DMS53 (cell line): ENCODE results near the gene ERICH3.

Experiments
- DNase-seq: peaks from one replicate; lab custom pipeline; 2025; lab: John Stamatoyannopoulos, UW

Gene ERICH3, protein sequence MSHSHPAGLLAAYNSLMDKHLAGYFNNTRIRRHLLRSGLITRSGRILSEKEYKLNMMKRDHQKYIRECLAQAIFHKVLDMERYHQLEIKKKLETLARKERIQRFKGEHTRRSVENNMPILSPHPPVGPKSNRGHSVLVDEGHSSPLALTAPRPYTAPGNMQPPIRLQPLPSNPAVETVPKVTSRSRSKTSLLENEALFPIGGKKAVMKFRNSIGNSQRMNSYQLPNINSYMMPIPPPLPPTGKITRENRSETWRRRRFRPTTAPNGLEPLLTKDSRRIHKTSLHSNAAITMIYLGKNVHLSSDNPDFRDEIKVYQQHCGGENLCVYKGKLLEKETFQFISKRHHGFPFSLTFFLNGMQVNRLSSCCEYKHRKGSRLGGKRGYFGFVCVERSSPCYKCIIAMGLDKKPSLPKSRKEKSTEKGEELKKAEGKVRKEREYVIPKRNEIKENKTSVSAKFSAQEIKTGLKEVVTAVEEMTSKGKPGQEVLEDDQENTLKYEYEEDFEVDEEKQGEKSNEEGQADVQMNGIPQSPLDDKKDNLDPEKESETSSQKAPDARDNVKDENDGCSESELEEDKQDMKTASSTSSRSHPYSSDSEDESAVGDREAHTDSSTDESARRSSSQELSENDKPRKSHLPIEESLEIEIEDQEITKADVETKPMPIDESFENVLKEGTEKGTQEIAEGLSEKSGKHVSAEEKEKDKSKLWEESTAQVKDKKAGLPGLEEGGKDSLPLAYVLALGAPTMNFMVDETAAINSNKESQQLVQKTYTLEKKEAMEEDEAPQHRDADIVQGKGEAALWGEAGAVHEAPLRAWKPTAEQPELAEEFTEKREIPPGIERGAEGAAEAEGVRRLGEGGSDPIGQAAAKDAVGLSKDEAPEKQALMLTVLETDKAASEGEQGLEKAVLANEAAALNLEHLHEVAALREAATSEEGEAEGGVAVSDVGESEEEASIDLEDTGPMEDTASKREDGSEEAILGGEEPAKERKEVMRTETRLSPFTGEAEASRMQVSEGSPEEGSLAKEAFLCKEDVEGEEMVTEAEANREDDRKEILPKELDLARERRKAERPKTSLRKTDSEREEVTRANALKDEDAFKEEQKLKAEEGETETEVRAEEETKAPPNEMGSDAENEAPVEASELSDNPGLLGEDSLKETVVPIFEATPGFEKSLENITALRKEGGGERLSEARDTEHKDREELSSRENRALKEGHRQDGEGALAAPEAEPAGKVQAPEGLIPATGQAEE (N-terminal part only)

DNA sequence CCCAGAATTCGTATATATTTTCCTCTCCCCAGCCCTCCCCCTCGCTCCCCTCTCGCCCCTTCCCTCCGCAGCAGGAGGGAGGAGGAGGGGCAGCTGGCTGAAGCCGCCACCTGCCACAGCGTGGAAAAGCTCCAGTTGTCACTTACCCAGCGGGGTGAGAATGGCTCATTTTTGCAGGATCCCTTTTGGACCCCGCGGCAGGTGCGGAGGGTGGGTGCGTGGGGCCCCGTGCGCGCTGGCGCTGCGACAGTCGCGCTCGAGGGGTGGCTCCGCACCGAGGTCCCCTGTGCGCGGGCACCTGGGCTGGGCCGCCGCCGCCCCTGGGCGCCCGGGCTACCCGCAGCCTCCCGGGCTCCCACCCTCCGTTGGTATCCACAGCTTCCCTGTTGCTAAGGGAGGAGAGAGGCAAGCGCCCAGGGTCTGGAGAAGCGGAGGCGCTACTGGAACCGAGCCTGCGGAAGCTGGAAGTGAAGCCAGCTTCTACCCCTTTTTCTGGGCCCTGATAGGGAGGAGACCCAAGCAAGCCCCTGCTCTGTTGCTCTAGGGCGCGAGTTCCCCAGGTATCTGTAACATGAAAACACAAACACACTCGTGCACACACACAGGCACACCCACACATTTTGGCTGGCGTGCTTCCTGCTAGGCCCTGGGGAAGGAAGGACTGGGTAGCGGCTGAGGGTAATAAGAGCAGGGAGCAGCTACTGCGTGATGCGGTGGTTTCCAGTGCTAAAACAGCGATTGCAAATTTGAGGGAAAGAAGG is at the start of gene ERICH3:
Gene ERICH3, minus strand, starts transcription at position 442 of the 761 bp plus-strand sequence. Its CDS starts 273 bp downstream, at position 169.
- peak; percentile 81 for DNase-seq

DNA sequence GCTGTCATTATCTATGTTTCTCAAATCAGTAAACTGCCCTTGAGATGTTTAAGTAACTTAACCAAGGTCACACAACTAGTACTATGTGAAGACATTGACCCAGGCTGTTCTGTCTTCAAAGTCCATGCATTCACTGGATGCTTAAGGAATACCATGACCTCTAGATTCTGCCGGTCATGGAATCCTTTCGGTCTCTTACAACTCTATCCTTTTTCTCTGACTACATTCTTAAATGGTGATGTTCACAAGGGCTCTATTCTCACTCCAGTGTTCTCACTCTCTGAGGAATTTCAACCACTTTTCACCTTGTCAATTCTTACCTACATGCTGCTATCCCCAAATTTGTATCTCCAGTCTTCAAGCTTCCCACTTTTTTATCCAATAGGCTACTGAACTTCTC is 44.0 kb upstream of the ERICH3 start:
- DNase-seq = no peak

DNA sequence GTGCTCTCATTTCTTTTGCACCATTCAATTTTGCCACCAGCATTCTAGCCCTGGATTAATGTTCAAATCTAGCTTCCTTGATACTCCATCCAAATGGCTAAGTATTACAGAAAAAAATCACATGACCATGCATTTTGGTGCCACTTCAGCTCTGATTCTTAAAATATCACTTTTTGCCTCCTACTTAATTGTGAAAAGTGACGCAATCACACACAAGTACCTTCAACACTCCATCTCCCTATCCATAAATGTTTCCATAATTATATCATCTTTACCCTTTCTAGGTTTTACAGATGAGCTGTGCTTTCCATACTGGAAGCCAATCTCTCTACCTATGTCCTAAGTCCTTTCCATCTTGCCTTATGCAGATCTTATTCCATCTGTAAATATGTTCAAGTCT is 43.2 kb upstream of the ERICH3 start:
- DNase-seq = no peak

DNA sequence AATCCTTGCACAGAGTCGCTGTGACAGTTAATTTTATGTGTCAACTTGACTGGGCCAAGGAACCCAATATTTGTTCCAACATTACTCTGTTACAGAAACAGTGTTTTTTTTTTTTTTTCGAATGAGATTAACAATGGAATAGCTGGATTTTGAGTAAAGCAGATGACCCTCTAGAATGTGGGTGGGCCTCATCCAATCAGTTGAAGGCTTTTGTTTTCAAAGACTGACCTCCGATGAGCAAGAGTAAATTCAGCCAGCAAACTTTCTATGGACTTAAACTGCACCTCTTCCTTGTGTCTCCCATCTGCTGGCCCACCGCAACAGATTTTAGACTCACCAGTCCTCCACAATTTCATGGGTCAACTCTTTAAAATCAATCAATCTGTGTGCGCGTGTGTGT is 42.2 kb upstream of the ERICH3 start:
- DNase-seq = no peak

DNA sequence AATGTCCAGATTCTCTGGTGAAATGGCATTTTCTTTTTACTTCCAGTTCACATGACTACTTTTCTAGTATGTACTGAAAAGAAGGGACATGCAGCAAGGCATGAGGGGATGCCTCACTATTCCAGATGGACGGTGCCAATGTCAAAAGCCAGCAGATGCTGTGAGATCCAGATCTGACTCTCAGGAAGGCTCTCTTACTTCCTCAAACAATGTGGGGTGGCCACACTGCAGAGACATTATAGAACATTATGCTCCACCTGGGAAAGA is 41.6 kb upstream of the ERICH3 start:
- DNase-seq = no peak

DNA sequence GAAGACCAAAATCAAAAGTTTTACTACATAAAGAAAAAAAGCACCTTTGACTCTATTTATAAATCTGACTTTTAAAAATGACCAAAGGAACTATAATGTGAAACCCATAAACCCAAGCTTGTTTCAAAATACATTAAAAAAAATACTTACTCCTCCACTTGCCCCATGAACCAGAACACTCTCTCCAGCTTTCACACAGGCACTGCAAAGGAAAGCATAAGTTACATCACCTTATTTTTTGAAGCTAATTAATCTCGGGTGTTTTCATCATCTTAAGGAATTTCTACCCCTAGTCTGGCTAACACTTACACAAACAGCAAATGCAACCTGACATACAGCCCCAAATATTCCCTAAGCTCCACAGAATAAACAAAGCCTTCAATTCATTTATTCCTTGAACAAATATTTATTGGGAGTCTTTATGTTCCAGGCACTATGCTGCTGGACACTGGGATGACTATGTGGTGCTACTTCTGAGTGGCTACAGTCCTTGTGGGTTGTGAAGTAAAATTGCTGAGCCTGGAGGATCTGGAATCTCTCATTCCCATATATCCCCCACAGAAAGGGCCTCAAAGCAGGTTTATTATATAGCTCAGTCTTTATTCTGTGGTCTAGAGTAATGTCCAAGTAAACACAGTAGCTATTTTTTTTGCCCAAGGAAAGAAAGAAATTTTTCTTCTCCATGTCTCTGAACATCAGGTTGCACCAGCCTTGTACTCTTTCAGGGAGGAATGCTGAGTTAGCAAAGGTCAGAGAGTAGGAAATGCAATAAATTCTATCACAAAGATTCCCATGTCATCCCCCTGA is 41.0 kb upstream of the ERICH3 start:
- no peak for DNase-seq

DNA sequence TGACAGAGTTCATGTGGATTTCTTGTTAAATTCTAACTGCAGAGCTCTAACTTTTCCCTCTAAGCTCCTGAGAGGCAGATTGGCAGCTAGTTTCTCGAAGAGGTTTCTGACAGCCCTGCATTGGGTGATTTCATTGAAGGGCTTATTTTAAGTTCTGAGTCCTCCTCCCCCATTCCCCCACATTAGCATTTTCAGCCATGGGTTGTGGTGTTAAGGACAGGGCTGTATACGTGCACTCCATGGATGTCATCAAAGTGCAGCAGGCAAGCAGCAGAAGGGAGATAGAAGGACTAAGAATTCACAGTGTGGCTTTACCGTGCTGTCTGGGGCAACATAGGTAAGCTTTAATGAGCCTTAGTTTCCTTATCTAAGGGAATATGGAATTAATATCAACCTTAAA is 40.3 kb upstream of the ERICH3 start:
- no peak for DNase-seq

DNA sequence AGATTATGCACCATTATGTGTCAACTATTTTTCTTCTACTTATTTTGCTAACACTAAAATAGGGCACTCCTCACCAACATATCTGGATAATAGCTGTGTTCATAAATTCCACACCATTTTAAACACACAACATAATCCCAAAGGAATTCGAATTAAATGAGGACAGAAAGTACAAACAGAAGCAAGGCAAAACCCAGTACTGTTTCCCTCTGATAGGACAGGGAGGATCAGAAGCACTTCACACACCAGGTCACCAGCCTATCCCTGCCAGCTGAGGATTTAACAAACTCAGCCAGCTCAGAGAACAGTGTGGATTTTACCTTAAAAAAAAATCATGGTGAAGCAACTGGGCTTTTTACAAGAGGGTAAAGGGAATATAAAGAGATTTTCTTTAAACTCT is 39.3 kb upstream of the ERICH3 start:
- DNase-seq = no peak

DNA sequence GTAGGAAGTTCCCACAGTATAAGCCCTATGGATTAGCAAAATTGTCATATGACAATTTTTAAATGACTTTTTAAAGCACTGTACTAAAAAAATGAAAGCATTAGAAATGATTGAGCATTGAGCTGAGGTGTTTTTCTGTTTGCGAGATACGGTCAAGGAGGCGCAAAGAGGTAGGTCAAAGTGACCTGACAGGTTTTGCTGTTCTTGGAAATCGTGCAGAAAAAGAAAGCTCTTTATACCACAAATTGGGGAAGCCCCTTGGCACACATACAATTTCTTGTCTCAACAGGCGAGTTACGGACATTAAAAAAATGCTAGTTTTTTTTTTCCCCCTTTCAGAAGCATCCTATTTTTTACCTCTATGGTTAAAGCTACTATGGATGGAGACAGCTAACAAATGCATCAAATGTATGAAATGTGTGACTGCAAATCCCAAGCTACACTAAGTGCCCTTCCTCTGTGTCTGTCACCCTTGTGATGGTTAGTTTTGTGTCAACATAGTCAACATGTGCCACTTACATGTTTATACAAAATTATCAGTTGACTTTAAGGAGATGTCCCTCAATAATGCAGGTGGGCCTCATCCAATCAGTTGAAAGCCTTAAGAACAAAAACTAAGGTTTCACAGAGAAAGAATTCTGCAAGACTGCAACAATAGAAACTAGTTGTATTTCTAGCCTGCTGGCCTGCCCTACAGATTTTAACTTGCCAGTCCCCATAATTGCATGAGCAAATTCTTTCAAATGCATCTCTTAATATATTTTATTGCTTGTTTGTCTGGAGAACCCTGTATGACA is 30.0 kb upstream of the ERICH3 start:
- DNase-seq = no peak

DNA sequence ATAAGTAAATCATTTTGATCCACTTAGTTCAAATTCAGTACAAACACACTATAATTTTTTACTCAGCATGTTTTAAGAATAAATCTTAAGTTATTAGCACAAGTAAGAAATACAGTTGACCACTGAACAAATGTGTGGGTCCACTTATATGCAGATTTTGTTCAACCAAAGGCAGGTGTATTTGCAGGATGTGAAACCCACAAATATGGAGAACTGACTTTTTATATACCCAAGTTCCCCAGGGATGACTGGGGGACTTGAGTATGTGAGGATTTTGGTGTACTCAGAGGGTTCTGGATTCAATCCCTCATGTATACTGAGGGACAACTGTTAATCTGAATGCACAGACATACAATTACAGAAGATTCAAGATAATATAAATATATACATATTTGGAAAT is 25.7 kb upstream of the ERICH3 start:
- DNase-seq = no peak

DNA sequence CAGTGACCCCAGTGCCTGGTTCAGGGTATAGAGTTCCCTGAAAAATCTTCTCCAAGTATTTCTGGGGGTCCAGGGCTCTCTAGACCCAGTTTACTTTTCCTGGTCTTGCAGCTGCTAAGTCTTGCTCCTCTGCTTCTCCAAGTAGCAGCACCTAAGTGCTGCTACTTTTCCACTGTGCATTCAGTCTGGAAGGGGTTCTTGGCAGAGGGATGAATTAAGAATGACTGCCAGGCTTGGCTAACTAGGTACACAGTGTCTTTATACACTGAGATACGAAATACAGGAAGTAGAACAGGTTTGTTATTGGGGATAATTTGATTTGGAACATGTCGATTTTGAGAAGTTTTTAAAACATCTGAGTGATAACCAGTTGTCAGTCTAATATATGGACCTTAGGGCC is 24.2 kb upstream of the ERICH3 start:
- no peak for DNase-seq

DNA sequence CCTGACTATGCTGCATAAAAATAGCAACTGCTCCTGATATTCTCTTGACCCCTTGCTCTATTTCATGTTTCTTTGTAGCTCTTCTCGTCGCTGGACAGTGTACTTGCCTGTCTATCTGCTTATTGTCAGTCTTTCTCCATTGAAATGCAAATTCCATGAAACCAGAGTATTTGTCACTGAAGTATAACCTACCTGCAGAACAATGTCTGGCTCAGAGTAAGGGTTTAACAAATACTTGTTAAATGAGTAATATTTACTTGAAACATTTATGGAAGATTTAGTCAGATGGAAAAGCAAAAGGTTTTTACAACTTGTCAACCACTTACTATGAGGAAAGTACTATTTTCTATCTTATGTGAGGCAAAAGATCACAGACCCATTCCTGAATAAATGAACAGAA is 19.9 kb upstream of the ERICH3 start:
- peak; percentile 82 for DNase-seq

DNA sequence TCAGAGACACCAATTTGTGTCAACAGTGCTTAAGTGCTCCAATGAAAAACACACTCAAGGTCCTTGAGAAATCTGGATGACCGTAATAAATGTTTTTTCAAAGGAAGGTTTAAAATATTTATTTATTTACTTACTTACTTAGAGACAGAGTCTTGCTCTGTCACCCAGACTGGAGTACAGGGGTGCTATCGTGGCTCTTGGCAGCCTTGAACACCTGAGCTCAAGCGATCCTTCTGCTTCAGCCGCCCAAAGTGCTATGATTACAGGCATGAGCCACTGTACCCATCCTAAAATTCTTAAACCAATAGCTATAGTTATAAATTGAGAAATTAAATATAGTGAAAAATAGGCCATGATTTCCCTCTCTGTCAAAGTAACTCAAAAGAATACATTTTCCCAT is 17.3 kb upstream of the ERICH3 start:
- peak; percentile 51 for DNase-seq

DNA sequence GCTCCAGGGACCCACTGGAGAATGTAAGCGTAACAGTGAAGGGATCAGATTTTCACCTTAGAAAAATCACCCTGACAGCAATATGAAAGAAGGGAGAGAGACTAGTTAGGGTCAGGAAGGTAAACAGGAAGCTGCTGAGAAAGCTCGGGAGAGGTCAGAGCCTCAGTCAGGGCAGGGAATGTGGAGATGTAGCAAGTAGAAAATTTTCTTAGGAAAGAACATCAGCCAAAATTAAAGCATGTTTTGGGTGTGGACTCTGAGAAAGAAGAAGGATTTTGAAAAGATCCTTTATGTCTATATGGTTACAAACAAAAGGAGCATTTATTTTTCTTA is 16.7 kb upstream of the ERICH3 start:
- DNase-seq = peak; percentile 75

DNA sequence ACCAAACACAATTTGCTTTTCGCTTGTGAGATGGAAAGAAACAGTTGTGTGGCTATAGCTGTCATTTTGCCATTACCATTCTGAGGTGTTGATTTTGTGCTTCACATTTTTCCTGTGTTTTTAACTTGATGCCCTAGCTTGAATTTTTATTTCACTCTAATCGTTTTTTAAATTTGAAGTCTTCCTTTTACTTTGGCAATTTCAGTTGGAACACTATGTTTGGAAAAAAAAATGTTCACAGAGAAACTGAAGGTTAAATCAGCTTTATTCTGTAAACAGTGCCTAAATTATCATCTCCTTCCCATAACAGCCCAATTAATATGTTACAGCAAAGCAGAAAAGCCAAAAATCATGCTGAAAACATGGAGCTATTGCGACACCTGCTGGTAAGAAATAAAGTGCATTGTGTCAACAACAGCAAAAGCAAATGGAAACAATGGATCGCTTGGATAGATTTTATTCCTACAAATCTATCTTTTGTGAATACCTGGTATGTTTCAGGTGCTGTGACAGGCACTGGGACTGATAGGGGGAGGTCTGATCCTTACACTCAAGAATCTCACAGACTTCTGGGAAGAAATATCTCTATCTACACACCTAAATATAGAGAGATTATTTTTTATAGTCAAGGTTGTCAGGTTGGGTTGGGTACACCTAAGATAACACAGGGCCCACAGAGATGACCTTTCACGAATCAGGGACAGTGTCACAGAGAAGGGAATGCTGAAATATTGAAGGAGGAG is 16.2 kb upstream of the ERICH3 start:
- peak; percentile 82 for DNase-seq

DNA sequence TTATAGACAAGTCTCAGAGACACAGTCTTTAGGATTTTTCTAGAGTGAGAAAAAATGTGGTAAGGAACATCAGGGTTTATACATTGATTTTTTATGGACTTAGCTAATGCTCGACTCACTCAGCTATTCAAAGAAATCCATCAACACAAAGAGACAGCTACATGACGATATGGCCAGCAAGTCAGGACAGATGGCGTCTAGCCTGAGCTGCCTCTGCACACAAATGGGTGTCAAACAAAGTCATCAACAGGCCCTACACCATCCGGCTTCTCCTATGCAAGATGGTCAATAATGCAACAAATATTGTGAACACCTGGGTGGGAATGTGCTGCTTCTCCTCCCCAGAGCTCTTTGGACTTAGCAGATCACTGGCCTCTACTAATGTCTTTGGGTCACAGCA is 13.3 kb upstream of the ERICH3 start:
- no peak for DNase-seq

DNA sequence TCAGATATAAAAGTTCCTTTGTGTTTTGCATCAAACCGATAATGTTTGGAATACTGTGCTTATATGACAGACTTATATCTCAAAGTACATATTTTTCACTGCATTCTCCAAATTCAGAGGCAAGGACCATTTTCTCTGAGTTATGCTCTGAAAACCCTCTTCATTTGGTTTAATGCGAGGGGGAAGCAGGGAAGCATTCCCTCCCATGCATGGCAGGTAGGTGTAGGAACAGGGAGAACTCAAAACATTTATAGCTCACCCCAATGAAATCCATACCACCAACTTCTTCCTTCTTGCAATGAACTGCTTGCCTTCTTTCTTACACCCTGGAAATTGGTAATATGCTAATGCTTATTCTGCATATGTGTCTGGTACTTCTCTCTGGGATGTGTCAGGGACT is 10.7 kb upstream of the ERICH3 start:
- DNase-seq = no peak

DNA sequence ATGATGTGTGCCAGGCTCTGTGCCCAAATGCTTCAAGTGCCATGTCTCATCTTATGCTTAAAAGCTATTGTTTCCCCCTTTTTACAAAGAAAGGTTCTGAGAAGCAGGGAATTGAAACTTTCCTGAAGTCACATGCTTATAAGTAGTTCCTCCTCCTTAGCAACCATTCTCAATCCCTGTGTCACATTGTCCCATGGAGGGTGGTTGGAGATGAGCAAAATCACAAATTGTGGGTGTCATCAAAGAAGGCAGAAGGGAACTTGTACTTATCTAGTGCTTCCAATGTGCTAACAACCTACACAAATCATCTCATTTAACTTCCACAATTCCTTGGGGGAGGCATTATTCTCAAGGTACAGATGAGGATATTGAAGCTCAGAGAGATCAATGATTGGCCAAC is 10.1 kb upstream of the ERICH3 start:
- no peak for DNase-seq

DNA sequence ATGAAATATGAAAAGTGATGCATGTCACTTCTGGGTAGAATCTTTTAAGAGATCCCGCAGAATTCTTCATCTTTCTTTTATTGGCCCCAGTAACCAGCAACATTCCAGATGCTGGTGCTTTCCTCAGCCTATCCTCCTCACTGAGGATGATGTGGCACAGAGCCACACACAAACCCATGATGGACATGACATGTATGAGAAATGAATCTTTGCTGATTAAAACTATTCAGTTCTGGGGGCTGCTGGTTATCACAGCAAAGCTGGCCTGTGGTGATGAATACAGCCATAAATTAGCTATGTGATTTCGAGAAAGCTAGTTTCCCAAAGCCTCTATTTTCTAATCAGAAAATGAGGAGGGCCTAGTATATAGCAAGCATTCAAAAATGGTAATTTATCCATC is 8.3 kb upstream of the ERICH3 start:
- no peak for DNase-seq

DNA sequence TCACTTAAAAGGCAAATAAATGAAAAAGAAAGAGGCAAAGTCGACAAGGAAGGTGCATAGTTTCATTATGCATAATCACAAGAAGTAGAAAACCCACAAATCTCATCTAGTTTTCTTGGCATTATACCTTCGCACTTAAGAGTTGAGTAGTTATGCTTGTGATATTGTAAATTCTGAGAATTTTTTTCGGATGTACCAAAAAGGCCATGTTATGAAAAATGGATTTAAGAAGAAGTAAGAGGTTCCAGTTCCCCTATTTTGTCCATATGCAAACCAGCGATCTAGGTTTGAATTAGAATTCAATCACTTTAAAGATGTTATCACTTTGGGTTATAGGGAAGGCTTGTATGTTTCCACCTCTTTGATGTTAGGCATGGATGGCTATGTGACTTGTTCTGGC is 7.9 kb upstream of the ERICH3 start:
- no peak for DNase-seq
